ENCODE results near the gene MYO1F.
"Not testable (repeated sequence)": the region's sequence is repeated elsewhere in the genome, so short reads cannot be mapped to it uniquely, and the experiment has no call there.

Gene MYO1F

DNA sequence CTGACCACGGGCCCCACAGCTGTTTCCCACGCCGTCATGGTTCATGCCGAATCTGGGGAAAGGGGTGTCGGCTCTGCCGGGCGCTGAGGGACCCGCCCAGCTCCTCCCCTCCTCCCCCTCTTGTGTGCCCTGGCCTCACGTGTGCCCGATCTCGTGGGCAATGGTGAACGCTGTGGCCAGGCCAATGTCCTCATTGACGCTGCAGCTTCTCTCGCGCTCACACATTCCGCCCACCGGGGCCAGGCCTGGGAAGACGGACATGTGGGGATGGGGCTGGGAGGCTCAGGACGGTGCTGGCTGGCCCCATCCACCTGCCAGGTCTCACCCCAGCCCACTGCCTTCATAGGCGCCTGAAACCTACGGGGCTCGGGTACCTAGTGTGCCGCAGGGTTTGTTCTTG lies 18.9 kb upstream of the MYO1F start:
- DNase-seq: no peak

DNA sequence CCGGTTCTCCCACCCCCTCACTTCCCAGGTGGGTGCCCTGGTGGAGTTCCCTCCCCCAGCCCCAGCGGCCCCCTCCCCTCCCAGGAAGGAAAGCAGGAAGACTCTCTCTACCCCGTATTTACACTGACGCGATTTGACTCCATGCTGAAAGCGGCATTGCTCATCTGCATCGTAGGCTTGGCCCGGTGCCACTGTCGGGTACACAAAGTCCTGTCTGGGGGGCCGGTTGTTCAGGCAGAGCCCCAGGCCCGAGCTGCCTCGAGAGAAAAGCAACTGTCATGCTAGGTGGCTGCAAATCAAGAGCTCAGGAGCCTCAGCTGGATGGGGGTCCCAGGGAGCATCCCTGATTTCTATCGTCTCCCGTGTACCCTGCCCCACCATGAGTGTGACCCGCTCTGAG lies 18.4 kb upstream of the MYO1F start:
- no peak for DNase-seq

DNA sequence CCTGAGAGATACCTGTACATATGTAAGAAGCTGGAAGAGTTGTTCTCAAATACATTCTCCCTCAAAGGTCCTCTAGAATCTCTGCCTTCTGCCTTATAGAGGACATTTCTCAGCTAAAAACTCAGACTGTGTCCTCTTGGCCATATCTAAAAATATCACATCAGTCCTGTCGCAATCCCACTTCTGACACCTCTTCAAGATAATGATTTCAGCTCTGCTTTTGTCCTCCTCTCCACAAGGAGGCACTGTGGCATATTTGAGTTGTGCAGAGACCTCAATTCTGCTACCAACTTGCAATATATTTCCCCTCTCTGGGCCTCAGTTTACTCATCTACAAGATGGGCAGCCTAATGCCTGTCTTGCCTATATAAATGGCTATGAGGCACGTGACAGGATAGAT lies 16.7 kb upstream of the MYO1F start:
- no peak for DNase-seq

DNA sequence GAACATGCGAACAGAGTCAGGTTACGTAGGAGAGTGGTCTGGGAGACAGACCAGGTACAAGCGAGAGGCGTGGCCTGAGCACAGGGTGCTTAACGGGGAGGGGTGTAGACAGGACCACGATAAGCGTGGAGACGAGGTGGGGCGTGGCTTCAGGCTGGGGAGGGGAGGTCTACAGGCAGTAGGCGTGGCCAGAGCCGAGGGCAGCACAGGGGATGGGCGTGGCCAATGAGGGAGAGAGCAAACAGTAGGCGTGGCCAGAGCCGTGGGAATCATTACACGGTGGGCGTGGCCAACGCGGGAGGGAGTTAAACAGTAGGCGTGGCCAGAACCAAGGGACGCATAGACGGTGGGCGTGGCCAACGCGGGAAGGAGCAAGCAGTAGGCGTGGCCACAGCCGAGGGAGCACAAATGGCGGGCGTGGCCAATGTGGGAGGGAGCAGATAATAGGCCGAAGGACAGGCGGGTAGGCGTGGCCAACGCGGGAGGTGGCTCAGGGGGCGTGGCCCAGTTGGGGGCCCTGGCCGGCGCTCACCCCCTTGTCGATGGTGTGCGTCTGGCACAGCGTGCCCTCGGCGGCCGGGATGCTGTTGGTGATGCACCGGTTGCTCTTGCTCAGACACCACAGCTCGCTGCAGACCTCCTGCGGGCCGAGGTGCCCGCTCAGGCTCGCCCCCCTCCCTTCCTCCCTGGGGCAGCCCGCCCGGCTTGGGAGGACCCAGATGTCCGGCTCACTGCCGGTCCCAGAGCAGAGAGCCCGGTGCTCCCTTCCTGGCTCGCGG lies 15.2 kb upstream of the MYO1F start:
- peak; percentile 97 for DNase-seq

DNA sequence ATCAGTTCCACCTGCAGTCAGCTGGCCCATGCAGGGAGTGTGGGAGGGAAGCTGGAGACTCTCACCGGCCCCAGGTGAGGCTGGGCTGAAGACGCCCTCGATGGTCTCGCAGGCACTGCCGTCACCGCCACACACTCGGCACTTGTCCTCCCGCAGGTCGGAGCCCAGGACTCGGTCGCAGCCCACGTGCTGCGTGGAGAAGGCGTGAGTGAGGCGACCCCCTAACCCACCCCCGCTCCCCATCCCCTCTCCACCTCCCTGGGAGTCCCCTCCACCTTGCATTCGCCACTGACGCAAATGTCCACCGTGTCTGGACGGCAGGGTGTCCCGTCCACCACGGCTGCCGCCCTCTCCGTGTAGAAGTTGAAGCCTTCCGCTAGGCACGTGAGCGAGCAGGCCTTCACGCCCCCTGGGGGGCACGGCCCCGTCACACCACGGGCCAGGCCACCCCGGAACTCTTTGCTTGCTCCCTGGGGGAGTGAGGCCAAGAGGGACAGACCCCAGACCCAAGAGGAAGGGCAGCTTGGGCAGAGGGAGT lies 12.0 kb upstream of the MYO1F start:
- no peak for DNase-seq

DNA sequence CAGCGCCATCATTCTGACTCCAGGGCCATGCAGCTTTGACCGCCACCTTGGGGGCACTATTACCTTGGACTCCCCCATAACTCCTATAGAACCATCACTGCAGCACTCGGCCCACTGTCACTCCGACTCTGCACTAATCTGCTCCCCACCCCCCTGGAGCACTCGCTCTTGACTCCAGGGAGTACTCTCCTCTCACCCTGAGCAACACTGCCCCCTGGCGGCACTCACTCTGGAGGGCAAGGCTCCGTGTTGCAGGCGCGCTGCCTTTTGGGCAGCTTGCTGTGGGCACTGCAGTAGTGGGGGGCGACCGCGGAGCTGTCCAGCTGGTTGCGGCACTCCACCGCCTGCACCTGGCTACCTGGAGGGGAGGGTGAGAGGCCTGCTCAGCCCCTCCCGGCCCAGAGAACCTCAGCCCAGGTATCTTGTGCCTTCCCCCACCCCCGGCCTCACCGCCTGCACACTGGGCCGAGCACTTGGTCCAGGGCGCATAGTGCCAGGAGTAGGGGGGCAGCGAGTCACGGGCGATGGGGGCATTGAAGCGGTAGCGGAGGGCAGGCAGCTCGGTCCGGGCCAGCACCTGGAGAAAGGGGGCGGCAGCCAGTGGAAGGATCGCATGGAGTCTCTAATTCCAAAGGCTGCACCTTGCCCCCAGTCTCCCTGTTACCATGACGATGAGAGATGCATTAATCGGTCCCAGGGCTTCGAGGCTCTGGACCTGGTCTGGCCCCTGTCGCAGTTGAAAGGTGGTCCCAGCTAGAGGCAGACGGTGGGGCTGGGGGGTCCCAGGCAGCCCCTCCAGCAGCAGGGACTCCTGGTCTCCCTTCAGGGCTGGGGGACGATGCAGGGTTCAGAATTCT lies 8.9 kb upstream of the MYO1F start:
- DNase-seq: peak; percentile 61

DNA sequence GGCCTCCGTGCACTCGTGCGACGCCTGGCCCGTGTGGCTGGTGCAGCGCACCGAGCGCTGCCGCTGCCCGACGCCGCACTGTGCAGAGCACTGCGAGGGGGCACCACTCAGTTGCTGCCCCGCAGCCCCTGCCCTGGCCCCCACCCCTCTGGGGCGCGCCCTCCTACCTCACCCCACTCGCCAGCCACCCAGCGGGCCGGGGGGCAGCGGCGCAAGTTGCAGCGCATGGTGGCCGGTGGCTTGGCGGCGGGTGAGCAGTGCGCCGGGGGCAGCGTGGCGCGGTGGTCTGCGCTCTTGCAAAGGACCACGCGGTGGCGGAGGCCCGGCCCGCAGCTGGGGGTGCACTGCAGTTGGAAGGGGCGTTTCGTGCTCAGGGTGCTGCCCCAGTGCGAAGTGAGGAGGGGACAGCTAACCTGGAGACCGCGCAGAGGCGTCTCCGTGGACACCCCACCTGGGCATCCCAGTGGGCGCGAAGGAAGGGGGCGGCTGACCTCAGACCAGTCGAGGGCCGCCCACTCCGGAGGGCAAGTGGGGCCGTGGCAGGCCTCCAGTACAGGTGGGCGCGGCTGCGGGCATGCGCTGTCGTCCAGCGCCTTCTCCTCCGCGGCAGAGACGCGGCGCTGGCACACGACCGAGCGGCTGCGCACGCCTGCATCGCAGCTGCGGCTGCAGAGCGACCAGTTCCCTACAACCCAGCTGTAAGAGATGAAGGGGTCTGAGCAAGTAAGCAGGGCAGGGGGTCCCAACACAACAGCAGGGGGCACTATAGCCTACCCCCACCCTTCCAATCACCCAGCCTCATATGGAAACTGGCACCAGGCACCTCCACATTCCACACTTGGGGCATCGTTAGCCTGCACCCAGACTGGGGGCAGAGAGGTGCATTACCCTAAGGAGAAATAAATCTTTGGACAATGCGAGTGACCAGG lies 8.0 kb upstream of the MYO1F start:
- no peak for DNase-seq

DNA sequence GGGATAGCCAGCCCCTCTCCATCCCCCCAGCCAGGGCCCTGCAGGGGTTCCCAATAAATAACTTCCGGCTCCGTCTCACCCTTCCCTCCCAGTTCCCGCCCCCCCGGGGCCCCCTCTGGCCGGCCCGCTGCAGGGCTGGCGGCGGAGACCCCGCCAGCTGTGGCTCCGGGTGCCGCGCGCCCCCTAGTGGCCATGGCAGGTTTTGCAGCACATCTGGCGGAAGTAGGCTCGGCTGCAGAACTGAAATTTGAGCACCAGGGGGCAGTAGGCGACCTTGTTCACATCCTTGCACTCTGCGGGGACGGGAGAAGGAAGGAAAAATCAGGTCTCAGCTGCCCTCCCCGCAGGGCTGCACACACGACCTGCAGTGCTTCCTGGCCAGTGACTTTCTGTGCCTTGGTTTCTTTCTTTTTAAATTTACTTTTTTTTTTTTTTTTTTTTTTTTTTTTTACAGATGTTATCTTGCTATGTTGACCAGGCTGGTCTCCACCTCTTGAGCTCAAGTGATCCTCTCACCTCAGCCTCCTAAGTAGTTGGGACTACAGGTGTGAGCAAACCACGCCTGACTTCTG lies 3.6 kb upstream of the MYO1F start:
- DNase-seq: peak; percentile 86

DNA sequence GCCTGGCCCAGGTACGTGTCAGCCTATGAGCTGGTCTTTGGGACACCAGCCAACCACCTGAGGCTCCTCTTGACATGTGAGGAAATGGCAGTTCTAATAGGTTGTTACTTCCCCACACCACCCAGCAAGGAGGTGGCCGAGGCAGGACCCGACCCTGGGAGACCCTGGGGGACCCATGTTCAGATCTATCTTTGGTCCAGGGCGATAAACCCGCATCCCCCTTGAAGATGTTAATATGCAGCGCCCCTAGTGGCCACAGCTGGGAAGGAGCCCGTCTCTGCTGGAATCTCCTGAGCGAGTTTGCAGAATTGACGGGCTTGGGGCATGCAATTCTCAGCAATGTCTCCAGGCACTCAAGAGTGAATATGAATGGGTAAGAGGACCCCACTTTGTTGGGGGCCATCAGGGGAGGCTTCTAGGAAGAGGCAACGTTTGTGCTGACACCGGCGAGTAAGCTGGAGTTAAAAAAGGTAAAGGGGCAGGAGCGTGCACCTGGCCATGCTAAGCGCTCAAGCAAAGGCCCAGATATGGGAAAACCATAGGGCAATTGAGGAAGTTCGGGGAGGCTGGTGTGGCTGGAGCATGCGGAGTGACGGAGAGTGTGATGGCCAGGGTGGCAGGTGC lies 1.5 kb upstream of the MYO1F start:
- peak; percentile 84 for DNase-seq

DNA sequence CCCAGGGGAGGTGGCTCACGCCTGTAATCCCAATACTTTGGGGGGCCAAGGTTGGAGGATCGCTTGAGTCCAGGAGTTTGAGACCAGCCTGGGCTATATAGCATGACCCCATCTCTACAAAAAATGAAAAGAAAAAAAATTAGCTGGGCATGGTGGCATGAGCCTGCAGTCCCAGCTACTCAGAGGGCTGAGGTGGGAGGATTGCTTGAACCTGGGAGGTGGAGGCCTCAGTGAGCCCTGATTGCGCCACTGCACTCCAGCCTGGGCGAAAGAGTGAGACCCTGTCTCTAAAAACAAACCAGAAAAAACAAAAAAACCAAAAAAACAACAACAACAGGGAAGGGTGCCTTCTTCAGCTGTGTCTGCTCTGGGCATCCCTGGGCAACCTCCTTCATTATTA lies 499 bp upstream of the MYO1F start:
- DNase-seq: no peak

DNA sequence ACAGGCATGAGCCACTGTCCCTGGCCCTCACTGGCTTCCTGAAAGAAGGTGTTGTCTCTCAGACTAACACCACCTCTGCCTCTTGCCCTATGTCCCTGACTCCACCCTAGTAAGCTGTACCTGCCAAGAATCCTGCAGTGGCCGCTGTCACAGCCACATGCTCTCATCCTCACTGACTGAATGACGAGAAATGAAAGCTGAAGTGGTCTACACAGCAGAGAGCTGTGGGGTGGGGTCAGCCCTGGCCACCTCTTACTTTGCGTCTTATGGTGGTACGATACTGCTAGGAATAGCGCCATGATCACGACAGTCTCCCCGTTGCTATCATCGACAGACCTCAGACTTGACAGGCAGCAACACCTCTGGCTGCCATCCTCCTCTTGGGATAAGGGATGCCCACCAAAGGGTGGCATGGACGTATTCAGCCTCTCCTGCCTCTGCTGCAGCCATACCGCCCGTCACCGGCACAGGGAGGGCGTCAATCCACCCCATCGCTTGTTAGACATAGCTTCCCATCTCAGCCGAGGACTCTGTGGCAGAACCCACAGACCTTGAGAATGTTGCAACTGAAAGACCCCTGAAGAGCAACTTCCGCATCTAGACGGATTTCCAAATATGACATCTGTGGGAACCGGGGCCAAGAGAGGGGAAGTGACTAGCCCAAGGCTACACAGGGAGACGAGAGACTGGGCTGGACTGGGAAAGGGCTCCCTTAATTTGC lies 809 bp downstream of the MYO1F start:
- DNase-seq: peak; percentile 13

DNA sequence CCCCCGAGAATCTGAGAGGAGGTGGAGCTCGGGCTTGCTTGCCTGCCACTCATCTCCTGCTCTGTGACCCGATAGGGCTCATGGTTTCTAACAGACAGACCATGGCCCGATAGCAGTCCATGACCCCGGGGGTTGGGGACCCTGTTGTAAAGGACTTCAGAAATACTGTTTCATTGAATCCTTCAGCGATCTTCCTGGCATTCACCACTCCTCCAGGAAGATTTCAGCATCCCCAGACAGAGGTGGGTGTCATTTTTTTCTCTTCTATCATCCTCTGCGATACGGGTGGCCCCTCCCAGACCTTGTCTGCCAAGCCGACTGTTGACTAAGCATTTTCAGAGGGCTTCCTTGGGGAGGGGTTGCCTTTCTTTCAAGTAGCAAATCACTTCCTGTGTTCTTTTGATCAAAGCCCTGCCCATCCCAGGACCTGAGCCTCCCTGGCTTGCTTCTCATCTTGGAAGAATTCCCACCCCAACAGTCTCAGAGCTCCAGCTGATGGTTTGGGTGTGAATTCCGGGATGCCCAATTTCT lies 1.7 kb downstream of the MYO1F start:
- DNase-seq: peak; percentile 51

DNA sequence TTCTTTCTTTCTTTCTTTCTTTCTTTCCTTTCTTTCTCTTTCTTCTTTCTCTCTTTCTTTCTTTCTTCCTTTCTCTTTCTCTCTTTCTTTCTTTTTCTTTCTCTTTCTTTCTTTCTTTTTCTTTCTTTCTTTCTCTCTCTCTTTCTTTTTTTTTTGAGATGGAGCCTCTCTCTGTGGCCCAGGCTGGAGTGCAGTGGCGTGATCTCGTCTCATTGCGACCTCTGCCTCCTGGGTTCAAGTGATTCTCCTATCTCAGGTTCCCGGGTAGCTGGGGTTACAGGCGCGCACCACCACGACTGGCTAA lies 2.7 kb downstream of the MYO1F start:
- DNase-seq: not testable (repeated sequence)

DNA sequence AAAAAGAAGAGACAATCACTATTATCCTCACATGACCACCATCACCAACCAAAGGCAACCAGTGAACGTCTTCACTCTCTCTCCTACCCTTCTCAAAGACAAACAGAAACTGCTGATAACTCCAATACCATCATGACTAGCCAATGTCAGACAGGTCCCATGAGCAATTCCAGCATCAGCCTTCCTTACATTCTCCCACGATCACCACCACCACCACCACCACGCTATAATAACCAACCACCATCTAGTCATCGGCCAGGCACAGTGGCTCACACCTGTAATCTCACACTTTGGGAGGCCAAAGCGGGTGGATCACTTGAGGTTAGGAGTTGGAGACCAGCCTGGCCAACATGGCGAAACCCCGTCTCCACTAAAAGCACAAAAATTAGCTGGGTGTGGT lies 3.9 kb downstream of the MYO1F start:
- no peak for DNase-seq

DNA sequence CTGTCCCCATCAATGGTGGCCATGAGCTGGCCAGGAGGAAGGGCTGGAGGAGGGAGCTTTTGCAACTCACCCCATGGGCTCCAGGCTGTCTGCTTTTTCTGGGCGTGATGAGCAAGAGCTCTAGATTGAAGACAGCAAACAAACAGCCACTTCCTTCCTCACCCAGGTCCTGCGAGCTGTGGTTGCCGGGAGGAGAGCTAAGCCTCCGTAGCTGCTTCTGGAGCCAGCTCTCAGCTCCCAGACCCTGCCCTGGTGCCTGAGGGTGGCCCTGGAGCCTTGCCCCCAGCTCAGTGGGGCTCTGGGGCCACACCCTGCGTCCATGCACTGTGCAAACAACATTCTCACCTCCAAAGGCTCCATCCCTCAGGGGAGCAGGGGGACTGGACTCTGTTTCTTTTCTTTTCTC lies 6.2 kb downstream of the MYO1F start:
- DNase-seq: peak; percentile 55

DNA sequence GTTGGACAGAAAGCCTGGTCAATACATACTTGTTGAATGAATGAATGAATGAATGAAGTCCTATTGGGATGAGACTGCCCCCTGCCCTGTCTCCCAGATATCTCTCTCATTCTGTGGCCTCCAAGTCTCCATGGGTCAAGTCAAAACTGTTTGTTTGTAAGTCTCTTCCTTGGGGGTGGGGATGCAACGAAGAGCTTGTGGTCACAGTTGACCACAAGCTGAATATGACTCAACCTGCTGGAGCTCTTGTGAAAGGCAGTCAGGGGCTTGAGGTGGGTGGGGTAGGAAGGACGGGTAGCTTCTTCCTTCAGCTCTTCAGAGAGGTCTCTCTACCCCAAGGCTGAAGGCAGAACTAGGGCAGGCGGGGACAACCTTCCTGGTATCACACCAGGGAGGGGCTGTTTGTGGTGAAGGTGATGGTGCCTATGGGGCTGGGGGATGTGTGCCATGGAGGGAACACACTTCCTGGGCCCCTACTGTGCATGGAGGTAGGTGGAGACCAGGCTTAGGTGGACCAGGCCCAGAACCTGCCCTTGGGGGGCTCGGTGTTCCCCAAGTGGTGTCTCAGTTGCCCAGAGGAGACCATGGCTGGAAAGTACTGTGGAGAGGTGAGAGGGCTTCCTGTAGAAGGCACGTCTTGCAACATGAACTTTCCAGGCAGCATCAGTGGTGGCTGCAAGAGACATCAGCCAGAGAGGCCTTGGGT lies 8.0 kb downstream of the MYO1F start:
- peak; percentile 59 for DNase-seq

DNA sequence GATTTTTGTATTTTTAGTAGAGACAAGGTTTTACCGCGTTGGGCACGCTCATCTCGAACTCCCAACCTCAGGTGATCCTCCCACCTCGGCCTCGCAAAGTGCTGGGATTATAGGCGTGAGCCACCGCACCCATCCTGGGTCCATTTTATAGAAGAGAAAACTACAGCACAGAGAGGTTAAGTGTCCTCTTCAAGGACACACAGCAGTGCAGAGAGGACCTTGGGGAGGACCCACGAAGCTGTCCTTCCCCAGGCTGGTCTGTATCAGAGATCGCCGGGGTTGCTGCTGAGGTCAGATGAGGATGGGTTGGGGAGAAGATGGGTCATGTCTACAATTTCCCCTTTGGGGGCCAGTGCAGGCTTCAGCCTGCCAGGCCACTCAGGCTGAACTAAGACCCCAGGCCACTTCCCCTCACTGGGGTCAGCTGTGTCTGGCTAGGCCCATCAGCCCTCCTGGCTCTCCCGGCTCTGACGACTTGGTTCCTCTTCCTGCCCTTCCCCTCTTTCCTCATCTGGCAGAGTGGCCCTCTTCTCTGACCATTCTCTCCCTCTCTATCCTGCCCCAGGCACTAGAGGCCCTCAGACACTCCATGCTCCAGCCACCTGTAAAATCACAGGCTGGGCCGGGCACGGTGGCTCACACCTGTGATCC lies 9.6 kb downstream of the MYO1F start:
- DNase-seq: no peak

DNA sequence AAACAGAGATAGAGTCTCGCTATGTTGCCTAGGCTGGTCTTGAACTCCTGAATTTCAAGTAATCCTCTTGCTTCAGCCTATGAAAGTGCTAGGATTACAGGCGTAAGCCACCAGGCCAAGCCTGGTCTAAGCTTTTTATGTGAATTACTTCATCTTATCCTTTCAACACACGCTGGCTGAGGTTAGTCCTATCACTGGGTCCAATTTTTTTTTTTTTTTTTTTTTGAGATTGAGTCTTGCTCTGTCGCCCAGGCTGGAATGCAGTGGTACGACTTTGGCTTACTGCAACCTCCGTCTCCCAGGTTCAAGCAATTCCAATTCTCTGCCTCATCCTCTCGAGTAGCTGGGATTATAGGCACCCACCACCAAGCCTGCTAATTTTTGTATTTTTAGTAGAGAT lies 10.4 kb downstream of the MYO1F start:
- DNase-seq: no peak

DNA sequence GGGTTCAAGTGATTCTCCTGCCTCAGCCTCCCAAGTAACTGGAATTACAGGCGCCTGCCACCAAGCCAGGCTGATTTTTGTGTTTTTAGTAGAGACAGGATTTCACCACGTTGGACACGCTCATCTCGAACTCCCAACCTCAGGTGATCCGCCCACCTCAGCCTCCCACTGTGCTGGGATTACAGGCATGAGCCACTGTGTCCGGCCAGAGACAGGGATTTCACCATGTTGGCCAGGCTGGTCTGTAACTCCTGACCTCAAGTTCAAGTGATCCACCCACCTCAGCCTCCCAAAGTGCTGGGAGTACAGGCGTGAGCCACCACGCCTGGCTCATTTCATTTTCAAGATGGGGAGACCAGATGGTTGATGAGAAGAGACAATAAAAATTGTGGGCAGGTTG lies 12.4 kb downstream of the MYO1F start:
- DNase-seq: not testable (repeated sequence)
